HG03342 (cell line): ENCODE results near the gene SIK2.
"Not testable (repeated sequence)": the region's sequence is repeated elsewhere in the genome, so short reads cannot be mapped to it uniquely, and the experiment has no call there.

Experiments used
- ATAC-seq: cut with Tn5 transposase; IDR thresholded peaks from one replicate; pipeline ENCODE4 v1.9.1; 2021; ENCODE audit warnings: mild to moderate bottlenecking, moderate library complexity; ENCODE audit not compliant: unreplicated experiment

SIK2 gene

GRCh38 chr11:111748035-111748804, 146.0 kb downstream of the SIK2 start:
- no peak for ATAC-seq

- ATAC-seq, result no peak
These were observed 147.4 kb downstream of the SIK2 start for GRCh38 chr11:111749646-111750045.

GRCh38 chr11:111756097-111756496, 153.8 kb downstream of the SIK2 start:
- ATAC-seq, result no peak

- ATAC-seq, result no peak
These were observed 157.1 kb downstream of the SIK2 start for GRCh38 chr11:111759376-111759775.

GRCh38 chr11:111759778-111760407, 157.6 kb downstream of the SIK2 start:
- ATAC-seq, result no peak

GRCh38 chr11:111761036-111761435, 158.8 kb downstream of the SIK2 start:
- ATAC-seq, result no peak

GRCh38 chr11:111762526-111762925, 160.3 kb downstream of the SIK2 start:
- no peak for ATAC-seq

- ATAC-seq, result no peak
These were observed 160.9 kb downstream of the SIK2 start for GRCh38 chr11:111762981-111763643.

- ATAC-seq, result no peak
These were observed 162.4 kb downstream of the SIK2 start for GRCh38 chr11:111764621-111765020.

- ATAC-seq, result peak; percentile 38
These were observed 163.2 kb downstream of the SIK2 start for GRCh38 chr11:111765320-111765983.

- ATAC-seq, result peak; percentile 86
These were observed 164.0 kb downstream of the SIK2 start, which contains the start of gene PPP2R1B for GRCh38 chr11:111765984-111766833. PPP2R1B (minus strand) TSS chr11:111766389; CDS start chr11:111766361, 28 bp downstream.

GRCh38 chr11:111766834-111767142, 164.5 kb downstream of the SIK2 start:
- peak; percentile 15 for ATAC-seq

- no peak for ATAC-seq
These were observed 168.4 kb downstream of the SIK2 start for GRCh38 chr11:111770581-111771134.

- ATAC-seq, result not testable (repeated sequence)
These were observed 169.0 kb downstream of the SIK2 start for GRCh38 chr11:111771205-111771604.

GRCh38 chr11:111772535-111772934, 170.3 kb downstream of the SIK2 start:
- no peak for ATAC-seq

GRCh38 chr11:111774955-111775710, 172.9 kb downstream of the SIK2 start:
- no peak for ATAC-seq

- peak; percentile 97 for ATAC-seq
These were observed 174.3 kb downstream of the SIK2 start for GRCh38 chr11:111776398-111777093.

- peak; percentile 60 for ATAC-seq
These were observed 175.1 kb downstream of the SIK2 start for GRCh38 chr11:111777094-111778046.
